Measurements from ENCODE around the gene BMP8B.

The BMP8B gene

DNA sequence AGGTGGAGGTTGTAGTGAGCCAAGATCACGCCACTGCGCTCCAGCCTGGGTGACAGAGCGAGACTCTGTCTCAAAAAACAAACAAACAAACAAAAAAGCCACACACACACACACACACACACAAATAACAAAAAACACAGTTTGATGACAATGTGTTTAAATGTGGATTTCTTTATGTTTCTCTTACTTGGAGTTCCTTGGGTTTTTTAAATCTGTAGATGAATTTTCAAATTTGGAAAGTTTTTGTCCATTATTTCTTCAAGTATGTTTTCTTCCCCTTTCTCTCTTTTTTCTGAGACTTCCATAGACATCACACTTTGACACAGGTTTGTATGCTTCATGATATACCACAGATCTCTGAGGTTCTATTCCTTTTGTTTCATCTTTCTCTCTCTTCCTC lies 62.1 kb downstream of the BMP8B start:
- H3K27me3 Mint-ChIP-seq: peaks cover 69% of the 10 kb centered on the region
- intact Hi-C loops (cut with micrococcal nuclease): no loop called here

DNA sequence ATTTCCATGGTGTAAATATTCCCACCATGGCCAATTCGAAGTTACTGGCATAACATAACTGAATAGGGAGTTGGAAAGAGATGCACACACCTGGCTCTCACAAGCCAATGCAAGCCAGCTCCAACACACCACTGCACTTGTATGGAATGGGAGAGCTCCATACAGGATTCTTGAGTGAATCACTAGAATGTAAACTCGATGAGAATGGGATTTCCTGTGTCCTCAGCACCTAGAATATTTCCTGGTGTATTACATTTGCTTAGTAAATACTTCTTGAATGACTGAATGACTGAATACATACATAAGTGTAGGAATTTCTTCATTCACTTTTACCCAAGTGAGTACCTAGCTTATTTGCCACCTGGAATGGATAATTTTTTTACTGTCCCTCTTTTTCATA lies 66.2 kb downstream of the BMP8B start:
- no peak overlapping the region for H3K4me3 Mint-ChIP-seq
- no peaks in the 10 kb centered on the region for H3K9me3 Mint-ChIP-seq
- H3K27ac Mint-ChIP-seq: no peak overlapping the region
- intact Hi-C loops (cut with micrococcal nuclease): no loop called here
- H3K36me3 Mint-ChIP-seq (ENCODE audit: low read depth): no peaks in the 10 kb centered on the region
- H3K27me3 Mint-ChIP-seq: peaks cover 48% of the 10 kb centered on the region
- H3K4me1 Mint-ChIP-seq (ENCODE audit: low read depth): no peaks in the 10 kb centered on the region

More for the DNA sequence above, 62.1 kb downstream of the BMP8B start:
- Mint-ChIP-seq H3K9me3 (no peaks in the 10 kb centered on the region), H3K27ac (no peak overlapping the region), H3K4me3 (no peak overlapping the region), H3K36me3 (ENCODE audit: low read depth) (no peaks in the 10 kb centered on the region), H3K4me1 (ENCODE audit: low read depth) (peaks cover 14% of the 10 kb centered on the region)

DNA sequence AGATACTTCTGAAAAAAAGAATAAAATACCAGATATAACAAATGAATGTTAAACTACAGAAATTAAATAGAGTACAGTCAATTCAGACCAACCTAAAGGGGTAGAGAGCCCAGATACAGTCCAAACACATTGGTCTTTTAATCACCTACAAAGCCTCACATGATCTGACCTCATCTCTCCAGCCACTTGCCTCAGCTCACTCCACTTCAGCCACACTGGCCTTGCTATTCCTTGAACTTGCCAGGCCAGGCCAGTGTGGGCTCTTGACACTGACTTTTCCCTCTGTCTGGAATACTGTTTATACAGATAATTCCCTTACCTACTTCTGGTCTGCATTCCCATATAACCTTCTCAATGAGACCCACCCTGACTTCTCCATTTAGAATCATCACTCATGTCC lies 67.0 kb downstream of the BMP8B start:
- no peak overlapping the region for H3K27ac Mint-ChIP-seq
- H3K4me3 Mint-ChIP-seq: no peak overlapping the region
- intact Hi-C loops (cut with micrococcal nuclease): no loop called here
- H3K36me3 Mint-ChIP-seq (ENCODE audit: low read depth): no peaks in the 10 kb centered on the region
- peaks cover 43% of the 10 kb centered on the region for H3K27me3 Mint-ChIP-seq
- H3K4me1 Mint-ChIP-seq (ENCODE audit: low read depth): no peaks in the 10 kb centered on the region
- H3K9me3 Mint-ChIP-seq: no peaks in the 10 kb centered on the region

DNA sequence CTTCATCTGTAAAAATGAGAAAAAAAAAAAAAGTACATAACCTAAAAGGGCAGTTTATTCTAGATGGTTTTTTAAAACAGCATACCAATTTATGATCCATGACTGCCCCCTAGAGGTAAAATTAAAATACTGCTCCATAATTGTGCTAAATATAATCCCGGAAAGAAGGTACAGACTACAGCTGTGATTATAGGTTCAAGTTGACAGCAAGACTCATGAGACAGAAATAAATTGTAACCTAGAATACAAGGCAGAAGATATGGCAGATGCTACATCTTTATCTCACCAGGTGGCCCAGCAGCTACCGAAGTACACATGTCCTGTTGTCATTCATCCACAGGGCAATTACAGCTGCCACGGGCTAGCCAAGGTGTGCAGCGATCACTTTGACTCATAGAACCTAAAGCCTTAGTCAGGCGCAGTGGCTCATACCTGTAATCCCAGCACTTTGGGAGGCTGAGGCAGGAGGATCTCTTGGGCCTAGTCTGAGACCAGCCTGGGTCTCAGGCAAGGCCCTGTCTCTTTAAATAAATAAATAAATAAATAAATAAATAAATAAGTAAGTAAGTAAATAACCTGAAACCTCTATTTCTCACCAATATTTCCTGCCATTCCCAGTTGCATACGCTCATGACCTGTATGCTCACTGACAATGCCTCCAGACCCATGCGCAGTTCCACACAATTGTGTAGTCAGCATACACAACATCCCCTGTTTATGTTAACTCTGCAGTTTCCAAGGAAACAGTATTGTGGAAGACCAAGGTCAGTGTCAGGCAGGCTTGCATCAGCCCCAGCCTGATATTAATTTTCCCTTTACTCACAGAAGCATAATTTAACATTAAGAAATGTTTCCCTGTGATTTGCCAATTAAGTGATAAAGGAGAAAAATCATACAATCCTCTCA lies 68.3 kb downstream of the BMP8B start:
- no peaks in the 10 kb centered on the region for H3K36me3 Mint-ChIP-seq (ENCODE audit: low read depth)
- no peak overlapping the region for H3K4me3 Mint-ChIP-seq
- H3K27me3 Mint-ChIP-seq: peaks cover 35% of the 10 kb centered on the region
- H3K27ac Mint-ChIP-seq: no peak overlapping the region
- H3K9me3 Mint-ChIP-seq: no peaks in the 10 kb centered on the region
- no peaks in the 10 kb centered on the region for H3K4me1 Mint-ChIP-seq (ENCODE audit: low read depth)
- intact Hi-C loops (cut with micrococcal nuclease): loop anchor here (1.0 kb wide), 1 partner anchor 114 kb away; no protein-coding TSS in a partner anchor

DNA sequence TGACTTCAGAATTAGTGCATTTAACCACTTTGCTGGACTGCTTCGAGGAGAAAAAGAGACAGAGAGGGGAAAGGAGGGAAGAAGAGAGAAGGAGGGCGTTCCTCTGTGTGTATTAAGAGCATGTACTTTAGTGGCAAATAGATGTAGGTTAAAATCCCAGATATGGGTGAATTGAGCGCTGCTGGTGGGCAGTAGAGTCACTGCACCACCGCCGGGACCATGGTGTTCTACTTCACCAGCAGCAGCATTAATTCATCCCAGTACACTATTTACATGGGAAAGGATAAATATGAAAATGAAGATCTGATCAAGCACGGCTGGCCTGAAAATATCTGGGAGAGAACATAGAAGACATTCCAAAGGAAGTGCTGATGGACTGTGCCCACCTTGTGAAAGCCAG lies 70.9 kb downstream of the BMP8B start:
- no peaks in the 10 kb centered on the region for H3K9me3 Mint-ChIP-seq
- no peak overlapping the region for H3K27ac Mint-ChIP-seq
- peaks cover 7% of the 10 kb centered on the region for H3K4me1 Mint-ChIP-seq (ENCODE audit: low read depth)
- H3K36me3 Mint-ChIP-seq (ENCODE audit: low read depth): no peaks in the 10 kb centered on the region
- H3K4me3 Mint-ChIP-seq: no peak overlapping the region
- intact Hi-C loops (cut with micrococcal nuclease): no loop called here
- H3K27me3 Mint-ChIP-seq: peaks cover 27% of the 10 kb centered on the region

DNA sequence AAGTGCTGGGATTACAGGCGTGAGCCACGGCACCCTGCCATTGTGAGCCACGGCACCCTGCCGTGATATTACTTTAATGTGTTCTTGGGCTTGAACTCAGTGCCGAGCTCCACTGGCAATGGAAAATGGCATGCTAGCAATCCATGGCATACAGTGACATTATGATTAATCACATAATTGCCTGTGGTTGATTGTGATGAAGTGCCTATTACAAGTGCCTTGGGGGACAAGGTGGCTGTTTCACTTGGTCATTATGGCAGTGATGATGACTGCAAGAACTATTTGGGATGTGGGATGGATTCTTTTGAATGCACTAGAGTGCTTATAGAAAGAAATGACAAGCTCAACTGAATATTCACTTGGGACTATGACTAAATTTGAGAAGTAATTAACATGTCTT lies 75.1 kb downstream of the BMP8B start:
- no peaks in the 10 kb centered on the region for H3K36me3 Mint-ChIP-seq (ENCODE audit: low read depth)
- H3K27me3 Mint-ChIP-seq: peaks cover 22% of the 10 kb centered on the region
- no peak overlapping the region for H3K27ac Mint-ChIP-seq
- intact Hi-C loops (cut with micrococcal nuclease): no loop called here
- no peaks in the 10 kb centered on the region for H3K9me3 Mint-ChIP-seq
- peaks cover 7% of the 10 kb centered on the region for H3K4me1 Mint-ChIP-seq (ENCODE audit: low read depth)
- H3K4me3 Mint-ChIP-seq: no peak overlapping the region

DNA sequence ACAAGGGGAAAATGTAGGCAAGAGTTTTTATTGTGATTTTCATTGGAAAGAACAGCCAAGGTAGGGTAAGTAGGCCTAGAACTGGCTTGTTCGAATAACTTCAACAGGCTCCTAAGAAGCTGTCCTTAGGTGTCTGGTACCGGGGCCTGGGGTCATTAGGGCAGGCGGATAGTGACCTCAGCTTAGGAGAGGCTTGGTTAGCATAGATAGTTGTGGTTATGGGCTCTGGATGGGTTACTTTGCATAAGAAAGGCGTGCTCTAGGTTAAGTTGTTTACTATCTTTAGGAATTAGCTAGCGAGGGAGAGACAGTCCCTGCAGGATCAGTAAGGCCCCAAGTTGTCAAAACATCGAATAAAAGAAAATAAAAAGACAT lies 76.7 kb downstream of the BMP8B start:
- Mint-ChIP-seq H3K4me3 (no peak overlapping the region), H3K4me1 (ENCODE audit: low read depth) (peaks cover 7% of the 10 kb centered on the region), H3K9me3 (no peaks in the 10 kb centered on the region), H3K27me3 (peaks cover 11% of the 10 kb centered on the region), H3K27ac (no peak overlapping the region), H3K36me3 (ENCODE audit: low read depth) (no peaks in the 10 kb centered on the region)
- intact Hi-C loops (cut with micrococcal nuclease): no loop called here

DNA sequence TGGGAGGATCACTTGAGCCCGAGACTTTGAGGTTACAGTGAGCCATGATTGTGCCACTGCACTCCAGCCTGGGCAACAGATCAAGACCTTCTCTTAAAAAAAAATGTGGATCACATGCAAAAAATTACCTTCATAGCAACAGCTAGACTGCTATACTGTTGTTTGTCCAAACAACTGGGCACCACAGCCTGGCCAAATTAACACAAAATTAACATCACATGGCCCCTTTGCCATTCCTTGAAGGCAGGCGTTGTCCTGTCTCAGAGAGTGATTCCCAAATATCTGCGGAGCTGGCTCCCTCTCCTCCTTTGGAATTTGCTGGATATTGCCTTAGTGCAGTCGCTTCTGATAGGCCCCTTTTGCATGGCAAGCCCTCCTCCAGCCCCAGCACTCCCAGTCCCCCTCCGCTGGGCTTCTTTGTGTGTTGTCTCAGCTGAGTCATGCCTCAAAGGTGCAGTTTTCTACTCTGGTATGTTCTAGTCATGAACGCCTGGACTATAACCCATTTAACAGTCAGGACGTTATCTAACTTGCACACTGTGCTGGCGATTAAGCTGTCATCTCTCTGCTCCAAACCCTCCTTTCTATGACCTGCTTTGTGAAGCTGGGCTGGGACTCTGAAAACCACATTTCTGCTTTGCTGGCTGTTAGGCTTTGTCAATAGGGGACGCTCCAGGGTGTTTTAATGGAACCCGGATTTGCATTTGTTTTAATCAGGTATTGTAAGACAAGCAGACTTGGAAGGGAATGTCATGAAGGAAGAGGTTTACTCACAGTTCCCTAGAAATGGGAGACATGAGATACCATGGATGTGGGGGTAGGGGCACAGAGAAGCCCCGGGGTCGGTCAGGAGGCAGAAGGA lies 77.3 kb downstream of the BMP8B start:
- Mint-ChIP-seq H3K9me3 (no peaks in the 10 kb centered on the region), H3K4me1 (ENCODE audit: low read depth) (peaks cover 7% of the 10 kb centered on the region), H3K36me3 (ENCODE audit: low read depth) (no peaks in the 10 kb centered on the region), H3K4me3 (no peak overlapping the region), H3K27ac (no peak overlapping the region), H3K27me3 (peaks cover 8% of the 10 kb centered on the region)
- intact Hi-C loops (cut with micrococcal nuclease): no loop called here

DNA sequence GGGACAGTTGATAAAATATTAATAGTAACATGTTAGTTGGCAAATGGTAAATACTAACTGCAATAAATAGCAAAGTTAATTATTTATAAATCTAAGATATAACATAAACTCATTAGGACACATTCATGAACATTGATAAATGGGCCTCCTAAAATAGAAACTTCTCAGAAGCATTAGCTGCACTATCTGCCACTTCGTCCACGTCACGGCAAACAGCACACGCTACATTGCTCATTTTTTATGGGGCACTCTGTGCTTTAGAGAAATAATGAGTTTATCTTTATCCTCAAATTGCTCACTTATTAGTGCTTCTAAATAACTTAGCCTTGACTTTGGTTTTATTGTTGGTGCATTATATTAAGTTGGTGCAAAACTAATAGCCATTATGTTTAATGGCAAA lies 81.2 kb downstream of the BMP8B start:
- no peaks in the 10 kb centered on the region for H3K36me3 Mint-ChIP-seq (ENCODE audit: low read depth)
- H3K4me1 Mint-ChIP-seq (ENCODE audit: low read depth): no peaks in the 10 kb centered on the region
- H3K4me3 Mint-ChIP-seq: no peak overlapping the region
- no peaks in the 10 kb centered on the region for H3K9me3 Mint-ChIP-seq
- intact Hi-C loops (cut with micrococcal nuclease): no loop called here
- H3K27me3 Mint-ChIP-seq: peaks cover 2% of the 10 kb centered on the region
- no peak overlapping the region for H3K27ac Mint-ChIP-seq

Data from dendritic cell treated with granulocyte-macrophage colony-stimulating factor and Interleukin-4, amounts not matched to agents 40 ng/mL and 50 ng/mL, for 4 days (primary cell).